Mucosa of gallbladder (tissue), 1 donor: ENCODE measurements around the gene OSM. TPM values are rescaled to one million over a fixed set of nuclear protein-coding genes. Genes with fewer than 3 reads are reported as not detected.
"Not testable (repeated sequence)": the region's sequence is repeated elsewhere in the genome, so short reads cannot be mapped to it uniquely, and the experiment has no call there.

ENCODE experiments used
- DNase-seq: peaks from one replicate; pipeline ENCODE4 v3.0.0-alpha.2; 2020; ENCODE audit warnings: low spot score
- total RNA-seq: library from RNA; stranded (reverse); gene quantifications from one replicate; pipeline ENCODE4 v1.2.1, GENCODE V29; 2021
- donor health status: DM: no; HTN: no; CAD: no.

The OSM gene
- total RNA-seq, 1 donor from 2014 or later: 4.7 TPM

DNA sequence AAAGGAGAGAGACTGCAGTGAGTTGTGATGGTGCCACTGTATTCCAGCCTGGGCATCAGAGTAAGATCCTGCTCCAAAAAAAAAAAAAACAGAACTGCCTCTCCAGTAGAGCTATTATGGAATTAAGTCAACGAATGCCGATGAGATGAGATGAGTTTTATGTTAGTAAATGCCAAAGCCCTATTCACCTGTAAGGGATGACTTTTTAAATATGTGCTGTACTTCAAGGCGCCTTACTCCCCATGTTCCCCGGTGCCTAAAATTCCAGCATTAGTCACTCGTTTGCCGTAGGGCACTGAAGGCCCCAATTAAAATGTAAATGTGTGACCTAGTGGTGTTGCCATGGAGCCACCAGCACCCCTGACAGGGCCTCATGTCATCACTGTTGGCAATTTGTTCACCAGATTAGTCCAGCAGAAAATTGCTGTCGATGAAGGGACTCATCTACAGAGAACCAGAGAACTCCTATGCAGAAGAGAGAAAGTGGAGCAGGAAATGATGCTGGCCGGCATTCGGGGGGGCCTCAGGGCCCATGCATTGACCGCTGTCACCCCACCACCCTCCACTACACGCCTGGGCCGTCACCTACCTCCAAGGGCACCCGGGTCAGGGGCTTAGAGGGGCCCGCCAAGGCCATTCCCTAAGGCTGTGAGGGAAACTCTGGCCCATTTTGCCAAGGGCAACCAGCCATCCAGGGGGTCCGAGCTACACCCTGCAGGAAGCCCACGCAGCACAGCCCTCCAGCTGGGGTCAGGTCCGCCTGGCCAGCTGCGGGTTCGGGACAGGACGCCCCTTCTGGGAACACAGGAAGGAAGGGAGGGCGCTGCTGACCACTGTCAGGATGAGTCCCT is 37.9 kb downstream of the OSM start:
- no peak for DNase-seq

DNA sequence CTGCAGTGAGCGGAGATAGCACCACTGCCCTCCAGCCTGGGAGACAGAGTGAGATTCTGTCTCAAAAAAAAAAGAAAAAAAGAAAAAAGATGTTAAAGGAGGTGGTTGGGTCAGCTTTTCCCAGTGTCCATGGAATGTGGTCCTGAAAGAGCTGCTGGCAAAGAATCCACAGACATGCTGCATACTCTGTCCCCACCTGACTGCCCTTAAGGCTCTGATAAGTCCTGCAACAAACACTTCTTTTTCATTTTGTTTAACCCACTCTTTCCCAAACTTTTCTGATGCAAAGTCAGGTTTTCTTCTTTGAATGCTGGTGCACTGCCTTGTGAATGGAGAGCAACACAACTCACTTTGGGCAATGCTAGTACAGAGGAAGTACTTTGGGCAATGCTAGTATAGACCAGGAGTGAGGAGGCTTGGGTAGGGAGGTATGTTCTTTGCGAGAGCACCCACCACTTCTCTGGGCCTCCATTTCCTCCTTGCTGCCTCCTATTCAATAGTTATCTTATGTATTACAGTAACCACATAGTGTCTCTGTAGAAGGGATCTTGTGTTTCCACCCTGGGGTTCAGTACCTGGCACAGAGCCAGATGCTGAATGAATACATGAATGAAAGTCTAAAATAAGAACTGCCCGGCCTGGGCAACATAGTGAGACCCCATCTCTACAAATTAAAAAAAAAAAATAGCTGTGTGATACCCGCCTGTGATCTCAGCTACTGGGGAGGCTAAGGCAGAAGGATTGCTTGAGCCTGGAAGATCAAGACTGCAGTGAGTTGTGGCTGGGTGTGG is 39.0 kb downstream of the OSM start:
- DNase-seq: no peak

DNA sequence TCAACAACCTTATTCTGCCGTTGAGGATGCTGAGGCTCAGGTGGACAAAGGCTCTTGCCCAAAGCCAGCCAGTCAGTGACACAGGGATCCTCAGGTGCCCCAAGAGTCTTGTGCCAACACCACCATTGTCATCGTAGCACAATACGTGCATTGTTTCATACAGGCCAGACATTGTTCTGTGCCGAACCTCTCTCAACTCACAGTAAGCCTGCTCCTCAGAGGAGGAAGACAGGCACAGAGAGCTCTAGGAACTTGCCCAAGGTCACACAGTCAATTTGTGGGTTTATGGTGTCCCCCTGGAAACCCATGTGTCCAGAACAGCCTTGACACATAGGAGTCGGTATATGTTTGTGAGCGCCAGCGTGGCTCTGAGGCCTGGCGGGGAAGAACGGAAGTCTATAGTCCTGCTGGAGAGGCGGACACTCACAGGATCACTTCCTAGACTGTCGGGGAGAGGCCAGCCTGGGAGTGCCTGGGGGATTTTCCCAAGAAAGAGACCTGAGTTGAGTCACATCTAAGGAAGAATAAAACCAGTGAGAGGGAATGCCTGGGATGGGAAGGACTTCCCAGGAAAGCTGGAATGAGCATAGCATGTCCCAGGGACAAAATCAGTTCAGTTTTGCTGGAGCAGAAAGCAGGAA is 40.3 kb downstream of the OSM start:
- DNase-seq: no peak

DNA sequence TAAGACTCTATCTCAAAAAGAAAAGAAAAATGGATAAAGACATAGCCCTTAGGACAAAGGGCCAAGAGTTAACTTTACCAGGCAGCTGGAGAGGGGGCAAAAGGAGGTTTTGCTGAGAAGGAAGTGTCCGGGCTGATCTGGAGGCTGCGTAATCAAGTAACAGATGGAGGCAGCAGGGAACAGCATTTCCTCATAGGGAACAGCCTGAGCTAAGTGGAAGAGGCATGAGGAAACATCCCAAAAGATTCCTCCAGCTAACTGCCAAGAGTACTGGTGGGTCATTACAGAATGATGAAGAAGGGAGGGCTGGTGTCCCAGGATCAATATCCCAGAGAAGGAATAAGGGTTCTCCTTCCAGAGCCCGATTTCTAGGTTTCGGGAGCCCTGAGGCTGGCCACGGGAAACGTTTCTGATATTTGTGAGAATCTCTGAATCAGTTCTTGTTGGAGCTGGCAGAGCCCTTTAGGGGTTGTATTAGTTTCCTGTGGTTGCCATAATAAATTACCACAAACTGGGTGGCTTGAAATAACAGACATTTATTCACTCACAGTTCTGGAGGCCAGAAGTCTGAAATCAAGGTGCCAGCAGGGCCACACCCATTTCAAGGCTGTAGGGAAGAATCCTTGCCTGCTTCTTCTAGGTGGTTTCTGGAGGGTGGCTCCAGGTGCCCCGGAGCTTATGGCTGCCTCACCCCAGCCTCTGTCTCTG is 41.3 kb downstream of the OSM start:
- DNase-seq: no peak

DNA sequence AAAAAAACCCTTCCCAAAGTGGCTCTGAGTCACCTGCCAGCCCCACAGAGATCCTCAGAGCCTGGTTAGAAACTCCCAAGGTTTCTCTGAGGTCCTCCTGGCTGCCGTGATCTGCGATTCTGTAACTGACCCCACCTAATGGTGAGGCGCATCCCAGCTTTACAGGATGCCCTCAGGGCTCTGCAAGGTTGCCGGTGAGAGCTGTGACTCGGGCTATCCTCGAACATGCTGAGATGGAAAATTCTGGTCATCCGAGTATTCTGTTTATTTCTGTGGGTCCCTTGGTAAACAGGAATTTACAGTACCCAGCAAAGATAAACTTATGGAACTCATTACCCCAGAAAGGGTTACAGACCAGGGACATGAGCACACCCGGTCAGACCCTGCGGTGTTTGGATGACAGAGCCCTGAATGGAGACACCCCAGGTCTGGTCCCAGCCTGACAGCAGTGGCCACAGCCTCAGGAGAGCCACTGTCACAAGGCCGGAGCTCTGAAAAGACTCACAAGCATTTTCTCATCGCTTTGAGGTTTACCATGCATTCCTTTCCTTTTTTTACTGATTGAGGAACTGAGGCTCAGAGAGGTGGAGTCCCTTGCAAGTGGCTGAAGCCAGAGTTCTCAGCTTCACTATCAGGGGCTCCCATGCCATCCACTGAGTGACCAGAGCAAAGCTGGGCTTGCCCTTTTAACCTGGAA is 42.3 kb downstream of the OSM start:
- no peak for DNase-seq

DNA sequence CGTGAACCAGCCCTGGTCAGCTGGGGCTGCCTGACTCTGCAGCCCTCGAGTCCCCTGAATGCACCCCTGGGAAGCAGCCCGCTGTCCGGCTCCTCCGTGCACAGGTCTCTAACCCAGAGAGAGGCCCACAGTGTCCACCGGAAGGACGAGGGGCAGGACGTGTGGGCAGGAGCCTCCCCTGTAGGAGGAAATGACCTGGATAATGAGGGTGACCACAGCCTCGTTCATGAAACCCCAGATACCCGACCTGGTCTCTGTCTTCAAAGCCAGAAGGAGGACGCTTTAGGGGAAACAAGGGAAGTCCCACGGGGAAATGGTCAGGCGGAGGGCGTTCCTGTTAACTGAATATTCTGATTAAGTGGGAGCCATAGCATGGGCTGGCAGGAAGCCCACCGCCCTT is 43.3 kb downstream of the OSM start:
- DNase-seq: no peak

DNA sequence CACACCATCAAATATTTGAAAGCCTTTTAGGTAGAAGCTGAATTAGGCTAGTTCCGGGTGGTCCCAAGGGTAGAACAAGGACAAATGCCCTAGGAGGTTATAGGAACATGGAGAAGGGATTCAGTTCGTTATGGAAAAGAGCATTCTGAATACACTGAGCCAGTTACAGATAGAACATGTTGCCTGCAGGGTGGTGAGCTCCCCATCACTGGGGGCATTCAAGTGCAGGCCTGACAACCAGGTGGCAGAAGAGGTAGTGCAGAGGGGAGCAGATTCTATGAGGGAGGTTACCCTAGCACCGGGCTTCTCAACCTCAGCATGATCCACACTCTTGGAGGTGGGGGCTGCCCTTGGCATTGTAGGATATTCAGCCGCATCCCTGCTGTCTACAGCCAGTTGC is 44.3 kb downstream of the OSM start:
- no peak for DNase-seq

DNA sequence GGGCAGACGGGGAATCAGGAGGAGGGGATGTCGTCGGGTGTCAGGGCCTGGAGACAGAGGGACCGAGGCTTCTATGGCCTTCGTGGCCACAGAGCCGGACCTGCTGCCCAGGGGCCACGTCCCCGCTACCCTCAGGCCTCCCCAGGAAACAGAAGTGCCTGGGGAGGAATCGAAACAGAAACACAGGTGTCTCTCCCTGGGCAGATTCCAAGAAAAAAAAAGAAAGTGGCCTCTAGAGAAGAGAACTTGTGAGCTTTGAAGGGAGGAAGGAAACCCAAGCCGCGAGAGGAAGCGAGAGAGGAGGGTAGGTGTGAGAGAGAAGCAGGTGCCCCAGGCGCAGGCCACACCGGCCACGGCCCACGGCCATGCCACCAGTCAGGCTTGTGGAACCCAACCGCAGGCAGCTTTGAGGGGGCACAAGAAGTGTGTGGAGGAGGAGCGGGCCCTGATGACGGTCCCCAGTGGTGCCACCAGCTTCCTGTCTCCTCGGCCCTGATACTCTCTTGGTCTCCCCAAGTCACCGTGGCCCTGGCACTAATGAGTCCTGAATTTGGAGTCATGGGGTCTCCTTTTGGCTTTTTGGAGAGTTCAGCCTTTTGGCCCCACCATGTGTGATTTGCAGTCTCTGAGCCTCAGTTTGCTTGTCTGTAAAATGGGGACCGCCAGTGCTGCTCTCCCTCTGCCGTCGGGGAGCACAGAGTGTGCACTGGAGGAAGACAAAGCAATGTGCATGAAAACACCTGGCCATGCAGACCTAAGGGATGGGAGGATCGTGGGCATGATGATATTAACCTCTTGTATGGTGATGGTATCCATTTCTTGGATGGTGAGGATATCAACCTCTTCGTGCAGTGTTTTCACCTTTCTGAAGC is 45.3 kb downstream of the OSM start:
- DNase-seq: no peak

DNA sequence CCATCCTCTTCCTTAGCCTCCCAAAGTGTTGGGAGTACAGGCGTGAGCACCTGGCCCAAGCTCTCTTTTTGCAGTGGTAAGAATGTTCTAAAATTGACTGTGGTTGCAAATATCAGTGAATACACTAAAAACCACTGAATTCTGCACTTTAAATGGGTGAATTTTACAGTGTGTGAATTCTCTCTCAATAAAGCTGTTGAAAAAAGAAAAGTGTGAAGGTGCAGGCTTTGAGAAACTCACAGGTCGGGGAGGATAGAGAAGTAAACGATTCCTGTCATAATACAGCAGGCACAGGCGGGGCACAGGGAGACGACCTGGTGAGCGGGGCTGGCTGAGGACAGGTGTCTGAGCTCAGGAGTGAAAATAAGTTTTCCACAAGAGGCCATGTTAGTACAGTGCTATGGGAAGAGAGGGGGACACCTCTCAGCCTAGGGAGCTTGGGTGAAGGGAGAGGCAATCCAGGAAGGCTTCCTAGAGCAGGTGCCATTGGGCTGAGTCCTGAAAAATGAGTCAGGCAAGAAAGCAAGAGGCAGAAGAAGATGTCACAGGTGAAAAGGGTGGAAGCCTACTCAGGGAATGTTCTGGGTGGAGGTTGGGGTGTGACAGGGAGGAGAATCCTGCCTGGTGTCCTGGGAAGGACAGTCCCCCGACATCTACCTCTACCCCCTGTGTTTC is 46.2 kb downstream of the OSM start:
- no peak for DNase-seq

DNA sequence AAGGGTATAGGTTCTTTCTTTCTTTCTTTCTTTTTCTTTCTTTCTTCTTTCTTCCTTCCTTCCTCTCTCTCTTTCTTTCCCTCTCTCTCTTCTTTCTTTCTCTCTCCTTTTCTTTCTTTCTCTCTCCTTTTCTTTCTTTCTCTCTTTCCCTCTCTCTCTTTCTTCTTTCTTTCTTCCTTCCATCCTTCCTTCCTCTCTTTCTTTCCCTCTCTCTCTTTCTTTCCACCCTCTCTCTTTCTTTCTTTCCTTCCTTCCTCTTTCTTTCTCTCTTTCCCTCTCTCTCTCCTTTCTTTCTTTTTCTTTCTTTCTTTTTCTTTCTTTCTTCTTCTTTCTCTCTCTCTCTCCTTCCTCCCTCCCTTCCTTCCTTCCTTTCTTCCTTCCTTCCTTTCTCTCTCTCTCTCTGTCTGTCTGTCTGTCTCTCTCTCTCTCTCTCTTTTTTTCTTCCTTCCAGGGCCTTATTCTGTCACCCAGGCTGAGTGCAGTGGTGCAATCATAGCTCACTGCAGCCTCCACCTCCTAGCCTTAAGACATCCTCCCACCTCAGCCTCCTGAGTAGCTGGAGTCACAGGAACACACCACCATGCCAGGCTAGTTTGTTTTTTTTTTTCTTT is 46.9 kb downstream of the OSM start:
- no peak for DNase-seq

DNA sequence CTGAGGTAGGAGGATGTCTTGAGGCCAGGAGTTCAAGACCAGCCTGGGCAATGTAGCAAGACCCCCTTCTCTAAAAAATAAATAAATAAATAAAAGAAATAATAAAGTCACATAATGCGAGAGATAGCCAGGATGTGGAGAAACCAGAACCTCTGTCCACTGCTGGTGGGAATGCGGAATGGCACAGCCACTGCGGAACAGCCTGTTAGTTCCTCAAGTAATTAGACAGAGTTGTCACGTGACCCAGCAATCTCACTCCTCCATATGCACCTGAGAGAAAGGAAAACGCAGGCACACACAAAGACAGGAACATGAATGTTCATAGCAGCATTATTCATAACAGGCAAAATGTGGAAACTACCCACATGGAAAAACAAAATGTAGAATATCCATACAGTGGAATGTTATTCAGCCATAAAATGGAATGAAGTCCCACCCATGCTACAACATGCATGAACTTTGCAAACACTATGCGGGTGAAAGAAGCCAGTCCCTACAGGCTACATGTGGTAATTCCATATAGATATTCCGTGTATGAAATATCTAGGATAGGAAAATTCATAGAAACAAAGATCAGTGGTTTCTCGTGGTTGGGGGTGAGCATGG is 47.5 kb downstream of the OSM start:
- no peak for DNase-seq

DNA sequence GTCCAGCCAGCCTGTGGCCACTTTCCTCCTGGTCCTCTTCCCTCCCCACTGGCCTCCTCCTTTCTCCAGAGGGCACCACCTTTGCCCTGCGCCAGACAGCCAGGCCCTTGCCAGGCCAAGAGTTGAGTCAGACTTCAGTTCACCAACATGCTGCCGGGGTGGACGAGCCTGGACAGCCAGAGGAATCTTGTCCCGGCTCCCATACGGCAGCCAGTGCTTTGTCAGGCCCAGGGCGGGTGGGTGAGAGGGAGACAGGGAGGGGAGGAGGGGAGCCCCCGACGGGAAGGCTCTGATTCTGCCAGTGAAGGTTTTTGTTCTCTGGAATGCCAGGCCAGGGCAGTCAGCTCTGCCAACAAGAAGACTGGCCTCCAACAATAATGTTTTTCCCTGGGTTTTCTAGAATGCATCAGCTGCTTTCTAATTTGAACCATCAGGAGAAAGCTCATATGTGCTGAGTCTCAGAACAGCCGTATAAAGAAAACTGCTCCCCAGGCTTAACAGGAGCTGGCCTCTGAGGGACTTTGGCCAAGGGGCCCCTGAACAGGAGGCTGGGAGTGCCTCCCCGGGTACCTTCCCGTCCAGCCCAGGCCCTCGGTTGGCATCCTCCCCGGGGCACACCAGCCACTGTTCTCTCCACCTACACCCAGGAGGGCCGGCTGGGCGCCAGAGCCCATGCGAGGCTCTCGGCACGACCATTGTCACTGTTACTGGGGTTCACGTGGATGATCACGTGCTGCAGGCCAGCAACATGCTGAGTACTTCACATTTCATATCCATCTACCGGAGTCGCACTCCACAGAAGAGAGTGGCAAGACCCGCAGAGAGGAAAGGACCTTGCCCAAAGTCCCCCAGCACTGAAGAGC is 48.7 kb downstream of the OSM start:
- DNase-seq: no peak

DNA sequence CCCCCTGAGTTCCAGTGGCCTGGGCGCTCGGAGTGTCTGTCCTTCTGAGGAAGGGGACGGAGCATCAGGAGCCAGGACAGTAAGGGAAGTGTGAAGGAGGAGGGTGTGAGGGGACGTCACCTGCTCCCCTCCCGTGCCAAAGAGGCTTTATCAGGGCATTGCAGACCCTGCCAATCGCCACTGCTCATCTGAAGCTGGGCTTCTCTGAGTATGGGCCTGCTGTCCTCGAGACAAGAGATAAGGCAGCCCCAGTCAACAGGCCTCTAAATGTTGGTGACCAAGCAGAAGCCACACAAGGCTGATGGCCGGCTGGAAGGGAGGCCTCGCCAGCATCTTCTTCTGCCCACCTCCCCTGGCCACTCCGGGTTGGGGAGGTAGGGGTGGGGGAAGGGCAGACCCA is 49.9 kb downstream of the OSM start:
- DNase-seq: no peak

DNA sequence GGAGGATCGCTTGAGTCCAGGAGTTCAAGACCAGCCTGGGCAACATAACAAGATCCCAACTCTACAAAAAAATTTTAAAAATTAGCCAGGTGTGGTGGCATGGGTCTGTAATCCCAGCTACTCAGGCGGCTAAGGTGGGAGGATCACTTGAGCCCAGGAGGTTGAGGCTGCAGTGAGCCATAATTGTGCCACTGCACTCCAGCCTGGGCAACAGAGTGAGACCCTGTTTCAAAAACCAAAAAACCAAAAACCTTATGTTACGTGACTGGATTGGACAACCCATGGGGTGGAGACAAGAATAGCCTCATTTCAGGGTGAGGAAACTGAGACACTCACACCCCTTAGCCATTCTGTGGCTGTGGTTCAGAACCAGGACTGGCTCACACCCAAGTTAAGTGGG is 50.4 kb downstream of the OSM start:
- DNase-seq: not testable (repeated sequence)

DNA sequence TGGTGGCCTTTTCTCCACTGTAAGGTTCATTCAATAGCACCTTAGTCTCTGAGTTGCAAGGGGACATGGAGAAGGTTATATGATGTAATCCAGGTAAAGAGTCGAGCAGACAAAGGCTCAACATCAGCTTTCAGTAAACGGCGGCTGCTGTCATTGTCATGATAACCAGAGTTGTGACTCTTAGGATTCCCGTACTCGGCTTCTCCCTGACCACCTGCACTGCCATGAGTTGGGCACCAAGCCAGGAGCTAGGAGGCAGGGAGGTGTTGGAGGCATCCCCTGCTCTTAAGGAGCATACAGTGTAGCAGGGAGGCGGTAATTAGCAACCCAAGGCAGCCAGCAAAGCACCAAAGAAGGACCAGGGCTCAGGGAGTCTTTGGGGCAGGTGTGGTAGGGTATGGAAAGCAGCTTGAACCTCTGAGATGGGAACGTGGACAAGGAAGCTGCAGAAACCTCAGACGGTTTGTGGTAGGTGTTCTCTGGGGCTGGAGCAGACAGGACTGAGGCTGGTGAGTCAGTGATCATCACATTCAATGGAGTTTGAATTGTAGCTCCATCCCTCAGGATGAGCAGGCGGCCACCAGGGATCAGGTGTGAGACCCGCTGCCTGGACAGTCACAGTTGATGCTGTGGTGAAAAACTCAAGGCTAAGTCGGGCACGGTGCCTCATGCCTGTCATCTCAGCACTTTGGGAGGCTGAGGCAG is 51.8 kb downstream of the OSM start:
- DNase-seq: no peak

DNA sequence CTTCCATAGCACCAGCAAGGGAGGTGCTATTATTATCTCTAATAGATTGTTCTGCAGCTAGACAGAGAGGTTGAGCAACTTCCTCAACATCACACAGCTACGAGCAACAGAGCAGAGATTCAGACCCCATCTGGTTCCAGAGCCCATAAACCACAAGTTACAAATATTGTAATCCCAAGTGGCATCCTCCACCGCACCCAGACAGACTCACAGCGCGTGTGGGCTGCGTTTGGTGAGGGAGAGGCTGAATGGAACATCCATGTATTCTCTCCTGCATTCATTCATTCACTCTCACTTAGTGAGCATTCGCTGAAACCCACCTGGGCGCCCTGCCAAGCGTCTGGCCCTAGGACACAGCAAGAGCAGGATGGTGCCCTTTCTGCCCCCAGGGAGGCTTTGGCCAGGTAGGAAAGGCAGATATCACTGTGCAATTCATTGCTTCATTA is 53.6 kb downstream of the OSM start:
- DNase-seq: no peak
